ENCODE measurements around the gene H3-3A.

- no peak for TF ChIP-seq CHD2 (IDR thresholded peaks at IDR 0.05; ENCODE audit: low read length, partially characterized antibody)
- no peak for TF ChIP-seq EP300 (IDR thresholded peaks at IDR 0.05; ENCODE audit: borderline replicate concordance in 1 of 2, low read depth in 1 of 2, low read length in 1 of 2)
- TF ChIP-seq RCOR1 (IDR thresholded peaks at IDR 0.05; ENCODE audit: low read length): no peak
- no peak for TF ChIP-seq TEAD4 (IDR thresholded peaks at IDR 0.05; ENCODE audit: borderline replicate concordance, insufficient read depth)
- no peak for TF ChIP-seq REST (IDR thresholded peaks at IDR 0.05; ENCODE audit: low read depth, low read length)
- TF ChIP-seq, protein P1, sequence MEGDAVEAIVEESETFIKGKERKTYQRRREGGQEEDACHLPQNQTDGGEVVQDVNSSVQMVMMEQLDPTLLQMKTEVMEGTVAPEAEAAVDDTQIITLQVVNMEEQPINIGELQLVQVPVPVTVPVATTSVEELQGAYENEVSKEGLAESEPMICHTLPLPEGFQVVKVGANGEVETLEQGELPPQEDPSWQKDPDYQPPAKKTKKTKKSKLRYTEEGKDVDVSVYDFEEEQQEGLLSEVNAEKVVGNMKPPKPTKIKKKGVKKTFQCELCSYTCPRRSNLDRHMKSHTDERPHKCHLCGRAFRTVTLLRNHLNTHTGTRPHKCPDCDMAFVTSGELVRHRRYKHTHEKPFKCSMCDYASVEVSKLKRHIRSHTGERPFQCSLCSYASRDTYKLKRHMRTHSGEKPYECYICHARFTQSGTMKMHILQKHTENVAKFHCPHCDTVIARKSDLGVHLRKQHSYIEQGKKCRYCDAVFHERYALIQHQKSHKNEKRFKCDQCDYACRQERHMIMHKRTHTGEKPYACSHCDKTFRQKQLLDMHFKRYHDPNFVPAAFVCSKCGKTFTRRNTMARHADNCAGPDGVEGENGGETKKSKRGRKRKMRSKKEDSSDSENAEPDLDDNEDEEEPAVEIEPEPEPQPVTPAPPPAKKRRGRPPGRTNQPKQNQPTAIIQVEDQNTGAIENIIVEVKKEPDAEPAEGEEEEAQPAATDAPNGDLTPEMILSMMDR (IDR thresholded peaks at IDR 0.05): no peak
- TF ChIP-seq, protein P2, sequence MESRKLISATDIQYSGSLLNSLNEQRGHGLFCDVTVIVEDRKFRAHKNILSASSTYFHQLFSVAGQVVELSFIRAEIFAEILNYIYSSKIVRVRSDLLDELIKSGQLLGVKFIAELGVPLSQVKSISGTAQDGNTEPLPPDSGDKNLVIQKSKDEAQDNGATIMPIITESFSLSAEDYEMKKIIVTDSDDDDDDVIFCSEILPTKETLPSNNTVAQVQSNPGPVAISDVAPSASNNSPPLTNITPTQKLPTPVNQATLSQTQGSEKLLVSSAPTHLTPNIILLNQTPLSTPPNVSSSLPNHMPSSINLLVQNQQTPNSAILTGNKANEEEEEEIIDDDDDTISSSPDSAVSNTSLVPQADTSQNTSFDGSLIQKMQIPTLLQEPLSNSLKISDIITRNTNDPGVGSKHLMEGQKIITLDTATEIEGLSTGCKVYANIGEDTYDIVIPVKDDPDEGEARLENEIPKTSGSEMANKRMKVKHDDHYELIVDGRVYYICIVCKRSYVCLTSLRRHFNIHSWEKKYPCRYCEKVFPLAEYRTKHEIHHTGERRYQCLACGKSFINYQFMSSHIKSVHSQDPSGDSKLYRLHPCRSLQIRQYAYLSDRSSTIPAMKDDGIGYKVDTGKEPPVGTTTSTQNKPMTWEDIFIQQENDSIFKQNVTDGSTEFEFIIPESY (IDR thresholded peaks at IDR 0.05; ENCODE audit: borderline replicate concordance, low read depth): no peak
- no peak for TF ChIP-seq PBX3 (IDR thresholded peaks at IDR 0.05)
- no peak for TF ChIP-seq USF2 (IDR thresholded peaks at IDR 0.05; ENCODE audit: borderline replicate concordance, low read depth, low read length)
- TF ChIP-seq SMC3 (IDR thresholded peaks at IDR 0.05; ENCODE audit: low read depth, low read length): no peak
- TF ChIP-seq, protein P3, sequence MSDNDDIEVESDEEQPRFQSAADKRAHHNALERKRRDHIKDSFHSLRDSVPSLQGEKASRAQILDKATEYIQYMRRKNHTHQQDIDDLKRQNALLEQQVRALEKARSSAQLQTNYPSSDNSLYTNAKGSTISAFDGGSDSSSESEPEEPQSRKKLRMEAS (IDR thresholded peaks at IDR 0.05; ENCODE audit: low read depth): no peak
These were observed 21.1 kb upstream of the H3-3A start for GRCh38 chr1:226041419-226041818.
